ENCODE data around the gene MTM1.

DNA sequence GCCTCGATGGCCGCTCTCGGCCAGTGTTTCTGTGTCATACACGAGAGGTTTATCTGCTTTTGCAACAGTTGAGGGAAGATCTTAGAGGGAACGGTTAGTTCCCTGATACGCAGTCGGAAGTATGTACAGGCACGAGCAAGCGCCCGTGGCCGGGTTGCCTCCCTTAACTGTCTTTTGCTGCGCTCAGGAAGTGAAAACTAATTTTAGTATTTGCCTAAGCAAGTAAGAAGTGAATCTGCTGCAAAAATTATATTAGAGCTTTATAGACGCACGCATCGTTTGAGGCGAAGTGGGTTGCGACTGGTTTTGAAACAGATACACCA, 695 bp downstream of the MTM1 start:
- TF ChIP-seq, protein P1, sequence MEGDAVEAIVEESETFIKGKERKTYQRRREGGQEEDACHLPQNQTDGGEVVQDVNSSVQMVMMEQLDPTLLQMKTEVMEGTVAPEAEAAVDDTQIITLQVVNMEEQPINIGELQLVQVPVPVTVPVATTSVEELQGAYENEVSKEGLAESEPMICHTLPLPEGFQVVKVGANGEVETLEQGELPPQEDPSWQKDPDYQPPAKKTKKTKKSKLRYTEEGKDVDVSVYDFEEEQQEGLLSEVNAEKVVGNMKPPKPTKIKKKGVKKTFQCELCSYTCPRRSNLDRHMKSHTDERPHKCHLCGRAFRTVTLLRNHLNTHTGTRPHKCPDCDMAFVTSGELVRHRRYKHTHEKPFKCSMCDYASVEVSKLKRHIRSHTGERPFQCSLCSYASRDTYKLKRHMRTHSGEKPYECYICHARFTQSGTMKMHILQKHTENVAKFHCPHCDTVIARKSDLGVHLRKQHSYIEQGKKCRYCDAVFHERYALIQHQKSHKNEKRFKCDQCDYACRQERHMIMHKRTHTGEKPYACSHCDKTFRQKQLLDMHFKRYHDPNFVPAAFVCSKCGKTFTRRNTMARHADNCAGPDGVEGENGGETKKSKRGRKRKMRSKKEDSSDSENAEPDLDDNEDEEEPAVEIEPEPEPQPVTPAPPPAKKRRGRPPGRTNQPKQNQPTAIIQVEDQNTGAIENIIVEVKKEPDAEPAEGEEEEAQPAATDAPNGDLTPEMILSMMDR (IDR thresholded peaks at IDR 0.05): no peak
- TF ChIP-seq POLR2A (IDR thresholded peaks at IDR 0.05): no peak

Measured in uterus (tissue), 2 donors.